Trophoblast cell (in vitro differentiated cells and primary cell): ENCODE measurements around the gene PPP1R7.

Experiments
- DNase-seq, 2 donors: peaks; one replicate each; pipeline ENCODE4 v3.0.0-alpha.2; 2016
- H2AFZ ChIP-seq: 2 replicates; pipeline ENCODE4 v1.6.1; 2013; ENCODE audit warnings: low read length, moderate library complexity, mild to moderate bottlenecking; ENCODE audit not compliant: insufficient read depth, poor library complexity
- H2AK5ac ChIP-seq: 2 replicates; pipeline ENCODE4 v1.6.1; 2013; ENCODE audit warnings: mild to moderate bottlenecking, low read length
- H2BK120ac ChIP-seq: 2 replicates; pipeline ENCODE4 v1.6.1; 2013; ENCODE audit warnings: low read length, mild to moderate bottlenecking, moderate library complexity; ENCODE audit not compliant: insufficient read depth, poor library complexity
- H2BK12ac ChIP-seq: 2 replicates; pipeline ENCODE4 v1.6.1; 2013; ENCODE audit warnings: mild to moderate bottlenecking, low read length, moderate library complexity
- H2BK5ac ChIP-seq: 2 replicates; pipeline ENCODE4 v1.6.1; 2013; ENCODE audit warnings: low read length, low read depth, moderate library complexity, mild to moderate bottlenecking; ENCODE audit not compliant: poor library complexity
- H3K14ac ChIP-seq: 2 replicates; pipeline ENCODE4 v1.6.1; 2013; ENCODE audit warnings: mild to moderate bottlenecking, low read length
- H3K18ac ChIP-seq: 2 replicates; pipeline ENCODE4 v1.6.1; 2013; ENCODE audit warnings: mild to moderate bottlenecking, low read length
- H3K23ac ChIP-seq: 2 replicates; pipeline ENCODE4 v1.6.1; 2013; ENCODE audit warnings: low read length
- H3K27ac ChIP-seq: 2 replicates; pipeline ENCODE4 v1.5.1; 2013; ENCODE audit warnings: low read depth, mild to moderate bottlenecking, inconsistent platforms, low read length, moderate library complexity
- H3K27me3 ChIP-seq: 2 replicates; pipeline ENCODE4 v1.6.1; 2013; ENCODE audit warnings: inconsistent platforms, mild to moderate bottlenecking, low read length, moderate library complexity; ENCODE audit not compliant: insufficient read depth
- H3K36me3 ChIP-seq, 2 experiments: 1 replicate in 1 of 2; 2 replicates in 1 of 2; pipeline ENCODE4 v1.6.1; 2013; ENCODE audit warnings: low read length in 2 of 2, mild to moderate bottlenecking in 2 of 2, moderate library complexity in 1 of 2; ENCODE audit not compliant: insufficient read depth in 2 of 2, control insufficient read depth in 1 of 2
- H3K4ac ChIP-seq: 2 replicates; pipeline ENCODE4 v1.6.1; 2013; ENCODE audit warnings: low read depth, mild to moderate bottlenecking, low read length, moderate library complexity
- H3K4me1 ChIP-seq, 2 experiments: 1 replicate in 1 of 2; 2 replicates in 1 of 2; pipeline ENCODE4 v1.6.1; 2013; ENCODE audit warnings: low read length in 2 of 2, mild to moderate bottlenecking in 2 of 2, moderate library complexity in 1 of 2; ENCODE audit not compliant: insufficient read depth in 2 of 2, control insufficient read depth in 1 of 2
- H3K4me2 ChIP-seq: 2 replicates; pipeline ENCODE4 v1.6.1; 2013; ENCODE audit warnings: inconsistent platforms, mild to moderate bottlenecking, low read length, moderate library complexity
- H3K4me3 ChIP-seq: 2 replicates; pipeline ENCODE4 v1.5.1; 2013; ENCODE audit warnings: mild to moderate bottlenecking, low read depth, low read length, inconsistent platforms
- H3K79me1 ChIP-seq: one replicate; pipeline ENCODE4 v1.6.1; 2013; ENCODE audit warnings: low read length
- H3K79me2 ChIP-seq: 2 replicates; pipeline ENCODE4 v1.6.1; 2013; ENCODE audit warnings: low read length, mild to moderate bottlenecking; ENCODE audit not compliant: control insufficient read depth, insufficient read depth, poor library complexity
- H3K9ac ChIP-seq: 2 replicates; pipeline ENCODE4 v1.6.1; 2013; ENCODE audit warnings: mild to moderate bottlenecking, low read length
- H3K9me3 ChIP-seq: 2 replicates; pipeline ENCODE4 v1.6.1; 2013; ENCODE audit warnings: low read depth, mild to moderate bottlenecking, control low read depth, inconsistent platforms, low read length; ENCODE audit not compliant: insufficient read depth
- H4K12ac ChIP-seq: 2 replicates; pipeline ENCODE4 v1.6.1; 2013; ENCODE audit warnings: low read depth, mild to moderate bottlenecking, low read length, moderate library complexity
- H4K8ac ChIP-seq: 2 replicates; pipeline ENCODE4 v1.6.1; 2013; ENCODE audit warnings: low read depth, mild to moderate bottlenecking, low read length, moderate library complexity
- H4K91ac ChIP-seq: one replicate; pipeline ENCODE4 v1.6.1; 2013; ENCODE audit warnings: low read depth, mild to moderate bottlenecking, low read length, moderate library complexity
- WGBS: extraction: QIAGEN DNeasy Blood & Tissue Kit; methylation state at CpG from one replicate; pipeline ENCODE4 v1.1.7; 2013; ENCODE audit warnings: missing lambda C conversion rate; ENCODE audit not compliant: insufficient read length, insufficient coverage; ENCODE audit errors: extremely low coverage; 5-methylcytosine and 5-hydroxymethylcytosine counted together

The PPP1R7 gene

DNA sequence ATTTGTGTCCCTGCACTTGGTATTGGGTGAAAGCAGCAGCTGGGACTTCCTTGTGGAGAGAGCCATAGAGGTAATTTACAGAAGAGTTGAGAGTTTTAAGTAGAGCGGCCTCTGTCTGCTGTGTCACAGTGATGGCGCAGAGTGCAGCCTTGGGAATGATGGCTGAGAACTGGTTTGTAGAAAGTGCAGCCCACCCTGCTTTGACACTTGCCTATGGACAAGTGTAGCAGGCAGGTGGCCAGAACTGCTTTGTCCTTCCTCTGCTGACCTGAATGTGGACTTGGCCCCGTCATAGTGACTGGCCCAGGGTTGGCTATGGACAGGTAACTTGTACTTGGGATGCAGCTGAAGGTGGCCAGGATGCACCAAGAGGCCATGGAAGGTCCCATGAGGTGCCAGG, 31.9 kb downstream of the PPP1R7 start:
- peaks cover 5% of the 10 kb centered on the region for H3K9me3 ChIP-seq
- H3K79me2 ChIP-seq: no peaks in the 10 kb centered on the region
- no peak overlapping the region for H3K27ac ChIP-seq
- H3K4ac ChIP-seq: no peak overlapping the region
- peaks cover 16 to 18% of the 10 kb centered on the region in 2 experiments for H3K36me3 ChIP-seq
- H4K91ac ChIP-seq: no peak overlapping the region
- no peak overlapping the region for H2AK5ac ChIP-seq
- no CpG with 5 or more reads among the region's 3 CpGs for WGBS
- no peaks in the 10 kb centered on the region for H3K27me3 ChIP-seq
- H3K79me1 ChIP-seq: no peaks in the 10 kb centered on the region
- no peak overlapping the region for H3K4me2 ChIP-seq
- H2BK12ac ChIP-seq: no peak overlapping the region
- no peak overlapping the region for H3K18ac ChIP-seq
- no peak overlapping the region for H4K12ac ChIP-seq
- DNase-seq: no peak
- no peak overlapping the region for H3K4me3 ChIP-seq
- H3K4me1 ChIP-seq: peaks cover 0 to under 1% of the 10 kb centered on the region in 2 experiments
- H4K8ac ChIP-seq: no peak overlapping the region
- H3K9ac ChIP-seq: no peak overlapping the region
- no peak overlapping the region for H2AFZ ChIP-seq
- H3K23ac ChIP-seq: no peak overlapping the region
- no peak overlapping the region for H3K14ac ChIP-seq
- H2BK5ac ChIP-seq: no peak overlapping the region
- H2BK120ac ChIP-seq: no peak overlapping the region

DNA sequence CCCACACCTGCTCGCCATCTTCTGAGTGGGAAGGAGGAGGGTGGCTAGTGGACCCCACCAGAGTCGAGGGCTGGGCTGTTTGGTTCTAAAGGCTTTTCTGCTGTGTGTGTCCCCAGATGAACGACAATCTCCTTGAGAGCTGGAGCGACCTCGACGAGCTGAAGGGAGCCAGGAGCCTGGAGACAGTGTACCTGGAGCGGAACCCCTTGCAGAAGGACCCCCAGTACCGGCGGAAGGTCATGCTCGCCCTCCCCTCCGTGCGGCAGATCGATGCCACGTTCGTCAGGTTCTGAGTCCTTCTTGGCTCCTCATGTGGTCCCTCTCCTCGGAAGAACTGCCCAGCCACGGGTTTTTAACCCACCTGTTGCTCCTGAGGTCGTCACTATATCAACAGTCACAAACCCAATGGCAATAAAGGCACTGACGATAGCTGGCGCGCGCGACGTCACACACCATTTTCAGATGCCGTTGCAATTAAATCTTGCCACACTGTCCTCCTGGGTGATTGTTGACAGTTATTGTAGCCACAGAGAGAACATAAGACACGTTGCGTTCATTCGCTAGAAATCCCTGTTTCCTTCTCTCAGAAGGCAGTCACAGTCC, 32.4 kb downstream of the PPP1R7 start:
- H3K4me3 ChIP-seq: no peak overlapping the region
- no peak overlapping the region for H2AFZ ChIP-seq
- no peak overlapping the region for H4K8ac ChIP-seq
- no peak overlapping the region for H3K14ac ChIP-seq
- no peak overlapping the region for H4K91ac ChIP-seq
- H4K12ac ChIP-seq: no peak overlapping the region
- no peak overlapping the region for H2BK120ac ChIP-seq
- H2AK5ac ChIP-seq: no peak overlapping the region
- H2BK12ac ChIP-seq: no peak overlapping the region
- H3K36me3 ChIP-seq: peaks cover 14 to 16% of the 10 kb centered on the region in 2 experiments
- no peak overlapping the region for H2BK5ac ChIP-seq
- H3K79me2 ChIP-seq: no peaks in the 10 kb centered on the region
- H3K79me1 ChIP-seq: no peaks in the 10 kb centered on the region
- H3K4me2 ChIP-seq: no peak overlapping the region
- H3K27me3 ChIP-seq: no peaks in the 10 kb centered on the region
- H3K4ac ChIP-seq: no peak overlapping the region
- DNase-seq: no peak
- H3K27ac ChIP-seq: no peak overlapping the region
- H3K9ac ChIP-seq: no peak overlapping the region
- H3K18ac ChIP-seq: no peak overlapping the region
- WGBS: no CpG with 5 or more reads among the region's 28 CpGs
- peaks cover 5% of the 10 kb centered on the region for H3K9me3 ChIP-seq
- peaks cover 0 to 3% of the 10 kb centered on the region in 2 experiments for H3K4me1 ChIP-seq
- no peak overlapping the region for H3K23ac ChIP-seq

DNA sequence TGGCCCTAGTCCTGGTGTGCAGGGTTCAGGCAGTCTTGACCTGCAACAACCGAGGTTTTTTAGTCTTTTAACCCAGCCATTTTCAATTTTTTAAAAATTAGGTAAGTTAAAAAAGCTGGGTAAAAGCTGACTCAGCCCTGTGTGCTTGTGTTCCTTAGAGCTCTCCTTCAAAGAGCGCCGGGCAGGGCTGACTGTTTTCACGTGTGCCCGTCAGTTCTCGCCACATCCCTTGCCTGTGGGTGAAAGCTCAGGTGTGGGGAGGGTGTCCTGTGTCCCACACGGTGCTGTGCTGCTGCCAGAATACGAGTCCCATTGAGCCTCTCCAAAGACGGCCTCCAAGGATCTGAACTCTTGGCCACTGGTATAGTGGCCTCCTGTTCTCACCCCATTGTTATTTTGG, 33.0 kb downstream of the PPP1R7 start:
- Histone ChIP-seq H3K79me1 (no peaks in the 10 kb centered on the region), H3K4me1 (peaks cover 0 to 3% of the 10 kb centered on the region in 2 experiments), H2AFZ (no peak overlapping the region), H2BK5ac (no peak overlapping the region), H3K4me3 (no peak overlapping the region), H3K27ac (no peak overlapping the region), H2BK120ac (no peak overlapping the region), H3K27me3 (no peaks in the 10 kb centered on the region), H3K18ac (no peak overlapping the region), H3K4ac (no peak overlapping the region), H4K91ac (no peak overlapping the region), H4K12ac (no peak overlapping the region), H3K9me3 (peaks cover 3% of the 10 kb centered on the region), H3K79me2 (no peaks in the 10 kb centered on the region), H3K9ac (no peak overlapping the region), H2AK5ac (no peak overlapping the region), H3K14ac (no peak overlapping the region), H3K23ac (no peak overlapping the region), H2BK12ac (no peak overlapping the region), H4K8ac (no peak overlapping the region), H3K4me2 (no peak overlapping the region), H3K36me3 (peaks cover 11 to 13% of the 10 kb centered on the region in 2 experiments)
- DNase-seq: no peak
- WGBS: no CpG with 5 or more reads among the region's 9 CpGs

DNA sequence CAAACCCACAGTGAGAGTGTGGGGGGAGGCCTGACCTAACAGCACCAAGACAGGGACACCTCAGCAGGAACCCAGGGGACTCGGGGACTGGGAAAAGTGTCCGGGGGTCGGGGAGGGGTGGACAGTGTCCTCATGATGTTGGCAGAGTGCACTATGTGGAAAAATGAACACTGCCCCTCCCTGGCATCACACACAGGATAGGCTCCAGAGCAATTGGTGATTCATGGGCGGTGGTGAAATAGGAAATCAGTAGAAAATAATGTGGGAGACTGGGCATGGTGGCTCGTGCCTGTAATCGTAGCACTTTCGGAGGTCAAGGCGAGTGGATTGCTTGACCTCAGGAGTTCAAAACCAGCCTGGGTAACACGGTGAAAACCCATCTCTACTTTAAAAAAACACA, 34.6 kb downstream of the PPP1R7 start:
- Histone ChIP-seq H3K9me3 (peaks cover 3% of the 10 kb centered on the region), H3K9ac (no peak overlapping the region), H3K4me1 (peaks cover 0 to 3% of the 10 kb centered on the region in 2 experiments), H3K4ac (no peak overlapping the region), H2AK5ac (no peak overlapping the region), H3K4me3 (no peak overlapping the region), H3K36me3 (peaks cover 10 to 11% of the 10 kb centered on the region in 2 experiments), H4K8ac (no peak overlapping the region), H2AFZ (no peak overlapping the region), H3K27ac (no peak overlapping the region), H3K4me2 (no peak overlapping the region), H3K14ac (no peak overlapping the region), H2BK12ac (no peak overlapping the region), H3K27me3 (no peaks in the 10 kb centered on the region), H3K18ac (no peak overlapping the region), H3K79me2 (no peaks in the 10 kb centered on the region), H2BK5ac (no peak overlapping the region), H4K12ac (no peak overlapping the region), H3K79me1 (no peaks in the 10 kb centered on the region), H4K91ac (no peak overlapping the region), H2BK120ac (no peak overlapping the region), H3K23ac (no peak overlapping the region)
- no CpG with 5 or more reads among the region's 9 CpGs for WGBS
- DNase-seq: no peak
